H1 (cell line): Measurements from ENCODE around the gene RUFY2. TPM values are rescaled to one million over a fixed set of nuclear protein-coding genes. Genes with fewer than 3 reads are reported as not detected.

Experiments
- CTCF ChIA-PET: fragments of 300-600 bp; sonication (Branson Sonifier 250); formaldehyde crosslinking; loops from one replicate; lab custom pipeline; 2021; ENCODE audit not compliant: partially characterized antibody; lab: Charles Lee
- POLR2A ChIA-PET: fragments of 300-600 bp; sonication (Branson Sonifier 250); formaldehyde crosslinking; loops from one replicate; lab custom pipeline; 2021; ENCODE audit warnings: inconsistent platforms; ENCODE audit not compliant: partially characterized antibody; lab: Charles Lee
- DNase-seq, 2 experiments: peaks; one replicate each; pipeline versions ENCODE4 v3.0.0 to v3.0.0-alpha.2; 2010 to 2022; ENCODE audit warnings: low spot score in 2 of 2, low read depth in 1 of 2, mixed read lengths in 1 of 2
- FAIRE-seq: peaks from 2 replicates; lab custom pipeline; 2011; peaks lifted over from hg19 to GRCh38; lab: Jason Lieb, UNC
- H2AFZ ChIP-seq: 2 replicates; pipeline ENCODE4 v1.8.1; 2012; ENCODE audit warnings: low read length, inconsistent platforms
- H2AK5ac ChIP-seq: 2 replicates; pipeline ENCODE4 v1.6.1; 2013; ENCODE audit warnings: low read depth, low read length
- H2BK120ac ChIP-seq: replicated peaks from 2 replicates; pipeline ENCODE3; 2013; ENCODE audit warnings: low read depth, low read length, inconsistent platforms
- H2BK12ac ChIP-seq: 2 replicates; pipeline ENCODE4 v1.6.1; 2013; ENCODE audit warnings: low read depth, low read length
- H2BK15ac ChIP-seq: 2 replicates; pipeline ENCODE4 v1.6.1; 2013; ENCODE audit warnings: low read length
- H2BK20ac ChIP-seq: 2 replicates; pipeline ENCODE4 v1.6.1; 2013; ENCODE audit warnings: low read length
- H2BK5ac ChIP-seq: 2 replicates; pipeline ENCODE4 v1.6.1; 2013; ENCODE audit warnings: low read depth, low read length
- H3K14ac ChIP-seq: 2 replicates; pipeline ENCODE4 v1.6.1; 2013; ENCODE audit warnings: inconsistent platforms; ENCODE audit not compliant: insufficient read length
- H3K18ac ChIP-seq: 2 replicates; pipeline ENCODE4 v1.6.1; 2013; ENCODE audit warnings: low read length; ENCODE audit errors: extremely low read depth
- H3K23ac ChIP-seq: 2 replicates; pipeline ENCODE4 v1.6.1; 2013; ENCODE audit warnings: inconsistent platforms; ENCODE audit not compliant: insufficient read length
- H3K23me2 ChIP-seq: 2 replicates; pipeline ENCODE4 v1.6.1; 2013; ENCODE audit warnings: low read depth, low read length
- H3K27ac ChIP-seq: 2 replicates; pipeline ENCODE4 v1.6.1; 2011; ENCODE audit warnings: low read depth, low read length, inconsistent platforms
- H3K27me3 ChIP-seq, 4 experiments: replicated peaks in 1 of 4; 1 replicate in 1 of 4; 2 replicates in 3 of 4; pipeline versions ENCODE4 v1.6.1 to v1.8.1; 2011 to 2013; ENCODE audit warnings: low read length in 3 of 4, mild to moderate bottlenecking in 3 of 4, inconsistent platforms in 2 of 4, mixed read lengths in 2 of 4, moderate library complexity in 1 of 4; ENCODE audit not compliant: control insufficient read depth in 3 of 4, insufficient read depth in 3 of 4; ENCODE audit errors: extremely low read depth in 1 of 4
- H3K36me3 ChIP-seq, 4 experiments: 2 replicates each; pipeline versions ENCODE4 v1.6.1 to v1.8.1; 2011 to 2013; ENCODE audit warnings: mild to moderate bottlenecking in 4 of 4, low read length in 3 of 4, moderate library complexity in 2 of 4, control low read depth in 1 of 4, inconsistent platforms in 1 of 4; ENCODE audit not compliant: insufficient read depth in 4 of 4, control insufficient read depth in 2 of 4
- H3K4ac ChIP-seq: replicated peaks from 2 replicates; pipeline ENCODE3; 2013; ENCODE audit warnings: low read length, low read depth, mixed read lengths, inconsistent platforms; ENCODE audit not compliant: insufficient read length
- H3K4me1 ChIP-seq, 4 experiments: replicated peaks in 1 of 4; 1 replicate in 1 of 4; 2 replicates in 3 of 4; pipeline versions ENCODE4 v1.6.1 to v1.8.1; 2011 to 2013; ENCODE audit warnings: low read length in 3 of 4, inconsistent platforms in 2 of 4, mixed read lengths in 1 of 4; ENCODE audit not compliant: insufficient read depth in 4 of 4, control insufficient read depth in 3 of 4
- H3K4me2 ChIP-seq, 2 experiments: 2 replicates each; pipeline versions ENCODE4 v1.6.1 to v1.8.1; 2011 to 2013; ENCODE audit warnings: low read depth in 2 of 2, low read length in 2 of 2, control low read depth in 1 of 2, inconsistent platforms in 1 of 2, mild to moderate bottlenecking in 1 of 2; ENCODE audit not compliant: insufficient read depth in 1 of 2
- H3K4me3 ChIP-seq, 4 experiments: fragments of 200-600, 300-600 bp in 1 of 4; sonication (generic), shearing (Covaris generic), sonication (Bioruptor Twin) in 1 of 4; 2 replicates each; pipeline versions ENCODE4 v1.5.1 to v1.8.1; 2011 to 2016; ENCODE audit warnings: low read length in 4 of 4, low read depth in 3 of 4, control low read depth in 2 of 4, inconsistent platforms in 2 of 4, mild to moderate bottlenecking in 2 of 4, mixed read lengths in 1 of 4, moderate library complexity in 1 of 4; ENCODE audit not compliant: insufficient read depth in 2 of 4; ENCODE audit errors: extremely low read depth in 1 of 4
- H3K56ac ChIP-seq: replicated peaks from 2 replicates; pipeline ENCODE3; 2013; ENCODE audit warnings: low read depth, mild to moderate bottlenecking, mixed read lengths, low read length, inconsistent platforms; ENCODE audit not compliant: insufficient read length
- H3K79me1 ChIP-seq: 2 replicates; pipeline ENCODE4 v1.6.1; 2013; ENCODE audit warnings: low read depth, low read length, control low read depth
- H3K79me2 ChIP-seq, 2 experiments: 2 replicates each; pipeline versions ENCODE4 v1.6.1 to v1.8.1; 2012 to 2013; ENCODE audit warnings: low read length in 2 of 2, mild to moderate bottlenecking in 2 of 2, inconsistent platforms in 1 of 2; ENCODE audit not compliant: insufficient read depth in 2 of 2, control insufficient read depth in 1 of 2
- H3K9ac ChIP-seq, 4 experiments: replicated peaks in 1 of 4; 1 replicate in 1 of 4; 2 replicates in 3 of 4; pipeline versions ENCODE4 v1.6.1 to v1.8.1; 2011 to 2013; ENCODE audit warnings: low read depth in 3 of 4, low read length in 3 of 4, control low read depth in 2 of 4, mild to moderate bottlenecking in 2 of 4, moderate library complexity in 2 of 4, inconsistent platforms in 1 of 4; ENCODE audit errors: extremely low read depth in 1 of 4
- H3K9me3 ChIP-seq, 2 experiments: 2 replicates each; pipeline versions ENCODE4 v1.6.1 to v1.8.1; 2012 to 2013; ENCODE audit warnings: mild to moderate bottlenecking in 2 of 2, moderate library complexity in 2 of 2, control low read depth in 1 of 2, inconsistent platforms in 1 of 2, low read depth in 1 of 2, low read length in 1 of 2, mixed read lengths in 1 of 2; ENCODE audit not compliant: insufficient read depth in 2 of 2
- H4K20me1 ChIP-seq, 2 experiments: replicated peaks in 1 of 2; 2 replicates each; pipeline versions ENCODE3 to v1.8.1; 2011 to 2013; ENCODE audit warnings: inconsistent platforms in 2 of 2, low read length in 2 of 2, mild to moderate bottlenecking in 1 of 2; ENCODE audit not compliant: insufficient read depth in 2 of 2, control insufficient read depth in 1 of 2
- H4K5ac ChIP-seq: 2 replicates; pipeline ENCODE4 v1.6.1; 2013; ENCODE audit warnings: low read length, low read depth, mixed read lengths, inconsistent platforms; ENCODE audit not compliant: insufficient read length
- H4K8ac ChIP-seq: 2 replicates; pipeline ENCODE4 v1.8.0; 2013; ENCODE audit warnings: mild to moderate bottlenecking, moderate library complexity, low read length, inconsistent platforms; ENCODE audit not compliant: insufficient read depth; ENCODE audit errors: extremely low read depth
- H4K91ac ChIP-seq: replicated peaks from 2 replicates; pipeline ENCODE3; 2013; ENCODE audit warnings: low read length, mixed read lengths, inconsistent platforms; ENCODE audit not compliant: insufficient read length
- BRCA1 ChIP-seq: IDR thresholded peaks from 2 replicates; pipeline ENCODE4 v1.6.1; 2012; ENCODE audit warnings: low read depth, low read length, improper control_type of control experiment
- CREB1 ChIP-seq: IDR thresholded peaks from 2 replicates; pipeline ENCODE4 v1.6.1; 2012; ENCODE audit warnings: inconsistent platforms
- POLR2AphosphoS5 ChIP-seq: IDR thresholded peaks from 2 replicates; pipeline ENCODE4 v1.6.1; 2011; ENCODE audit warnings: low read depth, low read length
- SP2 ChIP-seq: IDR thresholded peaks from 2 replicates; pipeline ENCODE4 v1.6.1; 2012; ENCODE audit warnings: mild to moderate bottlenecking, low read length, inconsistent platforms
- WGBS, 2 experiments: shearing (Covaris generic) in 1 of 2; methylation state at CpG; one replicate each; pipeline versions ENCODE4 v1.1.6 to v1.1.7; 2013 to 2015; ENCODE audit warnings: low lambda C conversion rate in 2 of 2, mixed read lengths in 2 of 2, inconsistent platforms in 1 of 2, low coverage in 1 of 2, missing lambda C conversion rate in 1 of 2; ENCODE audit not compliant: insufficient replicate concordance in 2 of 2, insufficient coverage in 1 of 2, insufficient read length in 1 of 2; ENCODE audit errors: extremely low coverage in 1 of 2, missing lambda C conversion rate in 1 of 2; 5-methylcytosine and 5-hydroxymethylcytosine counted together
- long read RNA-seq, 2 experiments: library from RNA in 1 of 2; library from capped mRNA in 1 of 2; stranded (forward); transcript quantifications; one replicate each; pipeline ENCODE4 v2.0.0, GENCODE V29; 2021; ENCODE audit warnings: inconsistent platforms in 1 of 2
- polyA minus RNA-seq, 3 experiments: library from RNA; depleted of rRNA, polyadenylated mRNA; stranded (reverse); fragments of >200 nt; gene quantifications; 1 replicate in 2 of 3; 2 replicates in 1 of 3; pipeline ENCODE4 v1.2.3, GENCODE V29; 2011
- polyA plus RNA-seq, 7 experiments: library from polyadenylated mRNA; depleted of rRNA in 3 of 7; stranded (reverse) in 5 of 7; unstranded in 2 of 7; fragments of >200 nt in 5 of 7; fragments of 200-250 nt in 2 of 7; gene quantifications; 1 replicate in 5 of 7; 2 replicates in 1 of 7; 4 replicates in 1 of 7; pipeline versions ENCODE4 v1.2.1 to v1.2.3, GENCODE V29; 2011 to 2013; ENCODE audit warnings: missing spikeins in 2 of 7, mixed read lengths in 2 of 7
- total RNA-seq: library from RNA; stranded (reverse); fragmentation: NEBNext Ultra II Directional; extraction: Animal tissue kit (Norgen Biotek cat#: 25700); gene quantifications from 2 replicates; pipeline ENCODE4 v1.2.1, GENCODE V29; 2021
- TF ChIP-seq, protein P1 (sequence below): IDR thresholded peaks from 2 replicates; pipeline ENCODE4 v1.6.1; 2011; ENCODE audit warnings: low read depth, mild to moderate bottlenecking, low read length; ENCODE audit not compliant: insufficient read depth

Gene RUFY2, protein sequence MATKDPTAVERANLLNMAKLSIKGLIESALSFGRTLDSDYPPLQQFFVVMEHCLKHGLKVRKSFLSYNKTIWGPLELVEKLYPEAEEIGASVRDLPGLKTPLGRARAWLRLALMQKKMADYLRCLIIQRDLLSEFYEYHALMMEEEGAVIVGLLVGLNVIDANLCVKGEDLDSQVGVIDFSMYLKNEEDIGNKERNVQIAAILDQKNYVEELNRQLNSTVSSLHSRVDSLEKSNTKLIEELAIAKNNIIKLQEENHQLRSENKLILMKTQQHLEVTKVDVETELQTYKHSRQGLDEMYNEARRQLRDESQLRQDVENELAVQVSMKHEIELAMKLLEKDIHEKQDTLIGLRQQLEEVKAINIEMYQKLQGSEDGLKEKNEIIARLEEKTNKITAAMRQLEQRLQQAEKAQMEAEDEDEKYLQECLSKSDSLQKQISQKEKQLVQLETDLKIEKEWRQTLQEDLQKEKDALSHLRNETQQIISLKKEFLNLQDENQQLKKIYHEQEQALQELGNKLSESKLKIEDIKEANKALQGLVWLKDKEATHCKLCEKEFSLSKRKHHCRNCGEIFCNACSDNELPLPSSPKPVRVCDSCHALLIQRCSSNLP
- total RNA-seq = 11.4 and 12.0 TPM in 2 replicates
- 2.4 and 3.4 TPM in 2 replicates for polyA plus RNA-seq (2011; rRNA removed)
- 4.4 TPM for polyA plus RNA-seq (2011; cell fraction: cytosol; rRNA removed)
- polyA plus RNA-seq (2011; cell fraction: nucleus; rRNA removed) = 2.8 TPM
- polyA plus RNA-seq (2012, experiment 1 of 2) = 3.4 to 5.5 TPM (median 3.7 TPM) in 4 replicates
- 0.24 TPM for polyA plus RNA-seq (2012, experiment 2 of 2)
- 6.9 TPM for polyA plus RNA-seq (2013, experiment 1 of 2)
- polyA plus RNA-seq (2013, experiment 2 of 2) = 6.8 TPM
- 5.3 and 7.0 TPM in 2 replicates for polyA minus RNA-seq (2011; rRNA and poly(A)+ RNA removed)
- polyA minus RNA-seq (2011; cell fraction: cytosol; rRNA and poly(A)+ RNA removed) = 7.1 TPM
- 16.5 TPM for polyA minus RNA-seq (2011; cell fraction: nucleus; rRNA and poly(A)+ RNA removed)
- long read RNA-seq, experiment 1, partial matches to known transcripts = 1 of 2 reads
- long read RNA-seq, experiment 1, other reads (novel, unspliced or antisense) = 1 of 2 reads
- long read RNA-seq, experiment 2, partial matches to known transcripts = 0 of 1 reads
- long read RNA-seq, experiment 2, other reads (novel, unspliced or antisense) = 1 of 1 reads

DNA sequence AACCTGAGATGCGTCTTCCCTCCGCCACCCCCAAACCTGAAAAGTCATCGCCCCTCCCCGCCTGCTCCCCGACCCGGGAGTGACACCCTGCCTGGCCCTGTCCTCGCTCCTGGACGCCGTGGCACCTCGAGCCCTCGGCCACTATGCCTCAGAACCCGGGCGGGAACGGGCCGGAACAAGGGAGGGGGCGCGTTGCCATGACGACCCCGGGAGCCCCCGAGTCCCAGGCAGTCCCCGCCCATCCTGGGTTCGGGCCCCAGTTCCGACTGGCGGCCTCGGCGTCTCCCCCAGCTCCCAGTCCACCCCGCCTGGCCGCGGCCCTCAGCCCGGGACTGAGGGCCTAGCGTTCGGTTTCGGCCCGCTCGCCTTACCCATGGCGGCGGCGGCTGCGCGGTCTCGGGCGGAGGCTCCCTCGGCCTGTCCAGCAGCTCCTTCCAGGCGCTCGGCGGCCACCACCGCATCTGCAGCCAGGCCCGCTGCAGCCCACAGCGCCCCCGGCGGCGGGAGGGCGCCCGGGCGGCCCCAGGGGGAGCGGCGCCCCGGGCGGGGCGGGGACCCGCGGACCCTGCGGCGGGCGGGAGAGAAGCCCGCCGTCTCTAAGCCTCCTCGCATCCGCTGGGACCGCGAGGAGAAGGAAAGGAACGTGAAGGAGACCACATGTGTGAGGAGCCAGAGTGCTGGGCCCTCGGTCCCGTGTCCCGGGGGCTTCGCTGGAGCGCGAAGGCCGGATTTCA, at the start of gene RUFY2:
TSS of gene RUFY2 (minus strand) at position 463 of the 734 bp plus-strand sequence. CDS start at position 375, 88 bp downstream.
- H4K5ac ChIP-seq = peak within 1 kb of the TSS; percentile 98
- no peak within 1 kb of the TSS for H3K23ac ChIP-seq
- ChIA-PET POLR2A (interaction anchor here (0.6 to 2.9 kb wide), 11 partner anchors 14 to 548 kb away, joined by 3 to 17 read pairs (median 4); partner anchors contain the start of genes CCAR1, DDX21, HNRNPH3 and PBLD), CTCF (interaction anchor here (0.7 to 1.4 kb wide), 5 partner anchors 26 to 430 kb away, joined by 3 read pairs; no protein-coding TSS in a partner anchor)
- WGBS, 2 experiments = 0% methylated on average over 23 of the region's 79 CpGs; no CpG with 5 or more reads in 1 of the 2 experiments
- H4K8ac ChIP-seq = peak within 1 kb of the TSS; percentile 95
- H3K14ac ChIP-seq = no peak within 1 kb of the TSS
- peak within 1 kb of the TSS; percentile 65; the same call in 1 of the 2 replicates for H2BK12ac ChIP-seq
- H2AK5ac ChIP-seq = no peak within 1 kb of the TSS
- peak within 1 kb of the TSS; percentile 88 for H3K27ac ChIP-seq
- H3K9ac ChIP-seq = peak within 1 kb of the TSS; percentile 79 to 88 (median 84); a peak in 6 of 7 replicates
- peak within 1 kb of the TSS; percentile 72 to 86 (median 74) for H3K4me3 ChIP-seq
- H3K36me3 ChIP-seq = no peaks in the 10 kb centered on the region
- peaks cover 0 to 4% (median 0%) of the 10 kb centered on the region in 4 experiments; a peak in 2 of 7 replicates for H3K4me1 ChIP-seq
- no peak within 1 kb of the TSS for H2BK15ac ChIP-seq
- peaks cover 6% of the 10 kb centered on the region; the same call in 1 of the 2 replicates for H3K23me2 ChIP-seq
- H2AFZ ChIP-seq = peak within 1 kb of the TSS; percentile 90
- no peaks in the 10 kb centered on the region for H3K27me3 ChIP-seq
- H3K18ac ChIP-seq = peak within 1 kb of the TSS; percentile 90
- H3K4me2 ChIP-seq = peak within 1 kb of the TSS; percentile 84 to 89
- peak; percentile 34 to 91 for DNase-seq
- no peak within 1 kb of the TSS for H2BK20ac ChIP-seq
- no peaks in the 10 kb centered on the region for H4K20me1 ChIP-seq
- H4K91ac ChIP-seq = peak within 1 kb of the TSS; percentile 91
- H3K79me1 ChIP-seq = no peaks in the 10 kb centered on the region; the same call in 1 of the 2 replicates
- no peaks in the 10 kb centered on the region for H3K9me3 ChIP-seq
- peak within 1 kb of the TSS; percentile 54 for H2BK120ac ChIP-seq
- H3K79me2 ChIP-seq = peaks cover 0 to 29% of the 10 kb centered on the region in 2 experiments; a peak in 2 of 4 replicates
- H2BK5ac ChIP-seq = peak within 1 kb of the TSS; percentile 53; the same call in 1 of the 2 replicates
- no peak within 1 kb of the TSS for H3K4ac ChIP-seq
- H3K56ac ChIP-seq = peak within 1 kb of the TSS; percentile 93
- FAIRE-seq = no peak
- 0 out of 2 replicates have a peak, but pooled peaks have one; percentile 23 for TF ChIP-seq SP2
- no peak for TF ChIP-seq BRCA1
- TF ChIP-seq, protein P1, sequence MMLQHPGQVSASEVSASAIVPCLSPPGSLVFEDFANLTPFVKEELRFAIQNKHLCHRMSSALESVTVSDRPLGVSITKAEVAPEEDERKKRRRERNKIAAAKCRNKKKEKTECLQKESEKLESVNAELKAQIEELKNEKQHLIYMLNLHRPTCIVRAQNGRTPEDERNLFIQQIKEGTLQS = no peak
- TF ChIP-seq CREB1 = peak; percentile 40; the same call in 1 of the 2 replicates
- peak; percentile 55 for TF ChIP-seq POLR2AphosphoS5
